WTC11 (cell line): ENCODE measurements around the gene SH3GL2.

Source experiments
- ATF2 ChIP-seq: sonication (generic); formaldehyde crosslinking; IDR thresholded peaks from 2 replicates; pipeline ENCODE4 v1.8.1; 2022; ENCODE audit warnings: low read depth, missing genetic modification reagents, borderline replicate concordance
- CTCF ChIP-seq: fragments of 200-600 bp; IDR thresholded peaks from 2 replicates; pipeline ENCODE4 v1.8.0; 2022; ENCODE audit warnings: antibody characterized with exemption
- E2F1 ChIP-seq: sonication (generic); formaldehyde crosslinking; IDR thresholded peaks from 2 replicates; pipeline ENCODE4 v1.8.0; 2022; ENCODE audit warnings: mild to moderate bottlenecking, missing genetic modification reagents
- ESRRA ChIP-seq: sonication (generic); formaldehyde crosslinking; IDR thresholded peaks from 2 replicates; pipeline ENCODE4 v1.8.1; 2022; ENCODE audit warnings: mild to moderate bottlenecking, missing genetic modification reagents, borderline replicate concordance
- FOXK1 ChIP-seq: sonication (generic); formaldehyde crosslinking; IDR thresholded peaks from 2 replicates; pipeline ENCODE4 v1.8.0; 2022; ENCODE audit warnings: mild to moderate bottlenecking, moderate library complexity, missing genetic modification reagents
- JUN ChIP-seq: sonication (generic); formaldehyde crosslinking; IDR thresholded peaks from 2 replicates; pipeline ENCODE4 v1.8.0; 2023; ENCODE audit warnings: mild to moderate bottlenecking, missing genetic modification reagents
- KAT7 ChIP-seq: sonication (generic); formaldehyde crosslinking; IDR thresholded peaks from 2 replicates; pipeline ENCODE4 v1.8.1; 2023; ENCODE audit warnings: missing genetic modification reagents, mild to moderate bottlenecking, borderline replicate concordance
- MAX ChIP-seq: sonication (generic); formaldehyde crosslinking; IDR thresholded peaks from 2 replicates; pipeline ENCODE4 v1.8.0; 2022; ENCODE audit warnings: mild to moderate bottlenecking, missing genetic modification reagents
- PRDM15 ChIP-seq: sonication (generic); formaldehyde crosslinking; IDR thresholded peaks from 2 replicates; pipeline ENCODE4 v1.8.0; 2022; ENCODE audit warnings: missing genetic modification reagents
- SOX15 ChIP-seq: fragments of 250-450 bp; sonication (Bioruptor Pico); IDR thresholded peaks from 2 replicates; pipeline ENCODE4 v1.9.0; 2021; ENCODE audit warnings: mild to moderate bottlenecking
- ZMAT4 ChIP-seq: fragments of 250-450 bp; sonication (Bioruptor Pico); IDR thresholded peaks from 2 replicates; pipeline ENCODE4 v1.9.0; 2021; ENCODE audit warnings: mild to moderate bottlenecking
- ZNF121 ChIP-seq: sonication (generic); formaldehyde crosslinking; IDR thresholded peaks from 2 replicates; pipeline ENCODE4 v1.8.0; 2023; ENCODE audit warnings: missing genetic modification reagents
- ZNF138 ChIP-seq: sonication (generic); formaldehyde crosslinking; conservative IDR thresholded peaks from 2 replicates; pipeline ENCODE4 v1.8.1; 2022; ENCODE audit warnings: mild to moderate bottlenecking, moderate library complexity, missing genetic modification reagents

- no peak for TF ChIP-seq PRDM15 (CRISPR knock-in tag)
- TF ChIP-seq CTCF, result no peak
- TF ChIP-seq ESRRA (CRISPR knock-in tag), result no peak
- no peak for TF ChIP-seq ZNF138
- no peak for TF ChIP-seq ATF2 (CRISPR knock-in tag)
- no peak for TF ChIP-seq ZMAT4
- TF ChIP-seq KAT7, result no peak
- no peak for TF ChIP-seq SOX15 (CRISPR knock-in tag)
- TF ChIP-seq MAX (CRISPR knock-in tag), result no peak
- TF ChIP-seq FOXK1 (CRISPR knock-in tag), result no peak
- no peak for TF ChIP-seq JUN (CRISPR knock-in tag)
- TF ChIP-seq ZNF121 (CRISPR knock-in tag), result no peak
- TF ChIP-seq E2F1 (CRISPR knock-in tag), result no peak
These were observed 251.0 kb downstream of the SH3GL2 start for GRCh38 chr9:17829812-17830385.
